WTC11 (cell line): ENCODE measurements around the gene SIM2. TPM values are rescaled to one million over a fixed set of nuclear protein-coding genes. Genes with fewer than 3 reads are reported as not detected.

Experiments
- ATAC-seq: fragments of 200-7000 bp; cut with Tn5 transposase; 2 replicates; pipeline ENCODE4 v1.10.0; 2021; ENCODE audit warnings: mild to moderate bottlenecking, moderate library complexity
- CTCF ChIA-PET: fragments of 300-600 bp; sonication (Branson Sonifier 250); formaldehyde crosslinking; loops from one replicate; lab custom pipeline; 2021; ENCODE audit warnings: antibody characterized with exemption; lab: Charles Lee
- POLR2A ChIA-PET: fragments of 350-600 bp; sonication (Branson Sonifier 250); formaldehyde crosslinking; loops from one replicate; lab custom pipeline; 2021; ENCODE audit warnings: antibody characterized with exemption; lab: Charles Lee
- DNase-seq: peaks from one replicate; pipeline ENCODE4 v3.0.0; 2021; ENCODE audit warnings: low spot score
- H3K27ac Mint-ChIP-seq: 2 replicates; pipeline ENCODE4 v1.8.0; 2021; ENCODE audit warnings: mixed read lengths
- H3K27me3 Mint-ChIP-seq: 2 replicates; pipeline ENCODE4 v1.8.0; 2021; ENCODE audit warnings: low read depth, mild to moderate bottlenecking, moderate library complexity, mixed read lengths
- H3K36me3 Mint-ChIP-seq: 2 replicates; pipeline ENCODE4 v1.8.0; 2021; ENCODE audit warnings: mixed read lengths
- H3K4me1 Mint-ChIP-seq: 2 replicates; pipeline ENCODE4 v1.8.0; 2022; ENCODE audit warnings: mixed read lengths
- H3K4me3 Mint-ChIP-seq: 2 replicates; pipeline ENCODE4 v1.8.0; 2021; ENCODE audit warnings: mild to moderate bottlenecking, moderate library complexity, mixed read lengths
- H3K9me3 Mint-ChIP-seq: 2 replicates; pipeline ENCODE4 v1.8.0; 2021; ENCODE audit warnings: mixed read lengths
- CBFB ChIP-seq: sonication (generic); formaldehyde crosslinking; IDR thresholded peaks from 2 replicates; pipeline ENCODE4 v1.8.1; 2022; ENCODE audit warnings: mild to moderate bottlenecking, low read depth, missing genetic modification reagents
- ELF4 ChIP-seq: sonication (generic); formaldehyde crosslinking; IDR thresholded peaks from 2 replicates; pipeline ENCODE4 v1.8.1; 2022; ENCODE audit warnings: low read depth, mild to moderate bottlenecking, moderate library complexity, missing genetic modification reagents
- ETV6 ChIP-seq: sonication (generic); formaldehyde crosslinking; IDR thresholded peaks from 2 replicates; pipeline ENCODE4 v1.8.1; 2022; ENCODE audit warnings: mild to moderate bottlenecking, missing genetic modification reagents
- GABPB1 ChIP-seq: sonication (generic); formaldehyde crosslinking; IDR thresholded peaks from 2 replicates; pipeline ENCODE4 v1.8.1; 2023; ENCODE audit warnings: mild to moderate bottlenecking, missing genetic modification reagents
- GRHL2 ChIP-seq: fragments of 250-450 bp; sonication (Bioruptor Pico); IDR thresholded peaks from 2 replicates; pipeline ENCODE4 v1.8.0; 2022; ENCODE audit warnings: mild to moderate bottlenecking, moderate library complexity; ENCODE audit not compliant: insufficient replicate concordance, severe bottlenecking
- HMGA2 ChIP-seq: fragments of 250-450 bp; sonication (Bioruptor Pico); IDR thresholded peaks from 2 replicates; pipeline ENCODE4 v1.4.0; 2021; ENCODE audit warnings: mild to moderate bottlenecking, moderate library complexity
- NFATC4 ChIP-seq: fragments of 250-450 bp; sonication (Bioruptor Pico); IDR thresholded peaks from 2 replicates; pipeline ENCODE4 v1.9.0; 2021; ENCODE audit warnings: mild to moderate bottlenecking
- OVOL2 ChIP-seq: fragments of 250-450 bp; sonication (Bioruptor Pico); IDR thresholded peaks from 2 replicates; pipeline ENCODE4 v1.9.0; 2021; ENCODE audit warnings: mild to moderate bottlenecking, borderline replicate concordance
- RORB ChIP-seq: fragments of 250-450 bp; sonication (Bioruptor Pico); IDR thresholded peaks from 2 replicates; pipeline ENCODE4 v1.9.0; 2021; ENCODE audit warnings: mild to moderate bottlenecking
- TP53 ChIP-seq: sonication (generic); formaldehyde crosslinking; IDR thresholded peaks from 2 replicates; pipeline ENCODE4 v1.8.1; 2023; ENCODE audit warnings: mild to moderate bottlenecking, missing genetic modification reagents
- ZNF219 ChIP-seq: sonication (generic); formaldehyde crosslinking; IDR thresholded peaks from 2 replicates; pipeline ENCODE4 v1.8.0; 2023; ENCODE audit warnings: missing genetic modification reagents, mild to moderate bottlenecking, borderline replicate concordance
- ZNF317 ChIP-seq: sonication (generic); formaldehyde crosslinking; IDR thresholded peaks from 2 replicates; pipeline ENCODE4 v1.8.1; 2023; ENCODE audit warnings: low read depth, mild to moderate bottlenecking, moderate library complexity, missing genetic modification reagents, borderline replicate concordance
- ZNF396 ChIP-seq: fragments of 250-450 bp; sonication (Bioruptor Pico); IDR thresholded peaks from 2 replicates; pipeline ENCODE4 v1.8.0; 2021; ENCODE audit warnings: mild to moderate bottlenecking, moderate library complexity, borderline replicate concordance
- total RNA-seq: library from RNA; stranded (reverse); gene quantifications from 3 replicates; pipeline ENCODE4 v1.2.3, GENCODE V29; 2021
- TF ChIP-seq, protein P1 (sequence below): sonication (generic); formaldehyde crosslinking; IDR thresholded peaks from 2 replicates; pipeline ENCODE4 v1.8.0; 2023; ENCODE audit warnings: missing genetic modification reagents
- TF ChIP-seq, protein P2 (sequence below): fragments of 250-450 bp; sonication (Bioruptor Pico); IDR thresholded peaks from 2 replicates; pipeline ENCODE4 v2.1.2; 2022; ENCODE audit warnings: mild to moderate bottlenecking, moderate library complexity
- TF ChIP-seq, protein P3 (sequence below): sonication (generic); formaldehyde crosslinking; IDR thresholded peaks from 2 replicates; pipeline ENCODE4 v1.8.0; 2023; ENCODE audit warnings: mild to moderate bottlenecking, missing genetic modification reagents
- TF ChIP-seq, protein P4 (sequence below): fragments of 250-450 bp; sonication (Bioruptor Pico); IDR thresholded peaks from 2 replicates; pipeline ENCODE4 v1.9.0; 2021; ENCODE audit warnings: mild to moderate bottlenecking
- TF ChIP-seq, protein P5 (sequence below): sonication (generic); formaldehyde crosslinking; IDR thresholded peaks from 2 replicates; pipeline ENCODE4 v1.8.1; 2023; ENCODE audit warnings: mild to moderate bottlenecking, missing genetic modification reagents, moderate library complexity
- TF ChIP-seq, protein P6 (sequence below): fragments of 250-450 bp; sonication (Bioruptor Pico); conservative IDR thresholded peaks from 2 replicates; pipeline ENCODE4 v1.9.0; 2021; ENCODE audit warnings: mild to moderate bottlenecking
- TF ChIP-seq, protein P7 (sequence below): sonication (generic); formaldehyde crosslinking; IDR thresholded peaks from 2 replicates; pipeline ENCODE4 v1.8.1; 2022; ENCODE audit warnings: missing genetic modification reagents, borderline replicate concordance

The SIM2 gene
- total RNA-seq, 1 experiment from 2014 or later, result 0.17 TPM

DNA sequence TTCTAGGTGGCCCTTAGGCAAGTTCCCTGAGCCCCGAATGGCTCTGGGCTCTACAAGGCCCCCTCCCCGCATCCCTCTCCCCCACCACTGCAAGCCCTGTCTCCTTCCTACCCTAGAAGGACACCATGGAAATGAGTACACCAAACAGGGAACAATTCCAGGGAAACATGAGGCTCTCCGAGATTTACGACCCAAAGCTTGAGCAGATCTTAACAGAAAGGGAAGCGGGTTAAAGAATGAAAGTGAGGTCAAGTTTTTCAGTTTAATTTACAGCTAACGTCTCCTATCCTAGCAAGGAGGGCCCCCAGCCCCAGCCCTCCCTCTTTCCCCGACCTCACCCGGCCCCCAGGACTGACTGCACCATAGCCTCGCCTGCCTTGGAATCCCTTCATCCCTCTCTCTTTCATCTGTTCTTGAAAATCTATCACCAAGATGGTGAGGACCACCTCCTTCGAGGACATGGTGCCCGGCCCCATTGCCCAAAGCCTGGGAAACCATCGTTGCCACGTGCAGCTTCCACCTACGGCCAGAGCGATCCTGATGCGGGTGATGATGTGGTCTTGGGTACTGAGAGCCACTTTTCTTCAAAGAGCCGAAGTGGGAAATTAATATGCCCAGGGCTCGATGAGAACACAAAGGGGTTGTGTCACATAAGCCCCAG, 30.5 kb downstream of the SIM2 start:
- ChIA-PET CTCF (no interaction called here), POLR2A (no interaction called here)
- Mint-ChIP-seq H3K36me3 (no peaks in the 10 kb centered on the region), H3K9me3 (no peaks in the 10 kb centered on the region), H3K4me1 (no peaks in the 10 kb centered on the region), H3K27ac (no peak overlapping the region), H3K27me3 (no peaks in the 10 kb centered on the region; the same call in none of the 2 replicates), H3K4me3 (no peak overlapping the region)
- TF ChIP-seq, protein P1, sequence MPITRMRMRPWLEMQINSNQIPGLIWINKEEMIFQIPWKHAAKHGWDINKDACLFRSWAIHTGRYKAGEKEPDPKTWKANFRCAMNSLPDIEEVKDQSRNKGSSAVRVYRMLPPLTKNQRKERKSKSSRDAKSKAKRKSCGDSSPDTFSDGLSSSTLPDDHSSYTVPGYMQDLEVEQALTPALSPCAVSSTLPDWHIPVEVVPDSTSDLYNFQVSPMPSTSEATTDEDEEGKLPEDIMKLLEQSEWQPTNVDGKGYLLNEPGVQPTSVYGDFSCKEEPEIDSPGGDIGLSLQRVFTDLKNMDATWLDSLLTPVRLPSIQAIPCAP (CRISPR knock-in tag), result no peak
- TF ChIP-seq ETV6 (CRISPR knock-in tag) (no peak), GRHL2 (CRISPR knock-in tag) (no peak), ZNF396 (CRISPR knock-in tag) (no peak)
- TF ChIP-seq, protein P2, sequence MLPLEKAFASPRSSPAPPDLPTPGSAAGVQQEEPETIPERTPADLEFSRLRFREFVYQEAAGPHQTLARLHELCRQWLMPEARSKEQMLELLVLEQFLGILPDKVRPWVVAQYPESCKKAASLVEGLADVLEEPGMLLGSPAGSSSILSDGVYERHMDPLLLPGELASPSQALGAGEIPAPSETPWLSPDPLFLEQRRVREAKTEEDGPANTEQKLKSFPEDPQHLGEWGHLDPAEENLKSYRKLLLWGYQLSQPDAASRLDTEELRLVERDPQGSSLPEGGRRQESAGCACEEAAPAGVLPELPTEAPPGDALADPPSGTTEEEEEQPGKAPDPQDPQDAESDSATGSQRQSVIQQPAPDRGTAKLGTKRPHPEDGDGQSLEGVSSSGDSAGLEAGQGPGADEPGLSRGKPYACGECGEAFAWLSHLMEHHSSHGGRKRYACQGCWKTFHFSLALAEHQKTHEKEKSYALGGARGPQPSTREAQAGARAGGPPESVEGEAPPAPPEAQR (CRISPR knock-in tag), result no peak
- no peak for DNase-seq
- no peak for ATAC-seq

DNA sequence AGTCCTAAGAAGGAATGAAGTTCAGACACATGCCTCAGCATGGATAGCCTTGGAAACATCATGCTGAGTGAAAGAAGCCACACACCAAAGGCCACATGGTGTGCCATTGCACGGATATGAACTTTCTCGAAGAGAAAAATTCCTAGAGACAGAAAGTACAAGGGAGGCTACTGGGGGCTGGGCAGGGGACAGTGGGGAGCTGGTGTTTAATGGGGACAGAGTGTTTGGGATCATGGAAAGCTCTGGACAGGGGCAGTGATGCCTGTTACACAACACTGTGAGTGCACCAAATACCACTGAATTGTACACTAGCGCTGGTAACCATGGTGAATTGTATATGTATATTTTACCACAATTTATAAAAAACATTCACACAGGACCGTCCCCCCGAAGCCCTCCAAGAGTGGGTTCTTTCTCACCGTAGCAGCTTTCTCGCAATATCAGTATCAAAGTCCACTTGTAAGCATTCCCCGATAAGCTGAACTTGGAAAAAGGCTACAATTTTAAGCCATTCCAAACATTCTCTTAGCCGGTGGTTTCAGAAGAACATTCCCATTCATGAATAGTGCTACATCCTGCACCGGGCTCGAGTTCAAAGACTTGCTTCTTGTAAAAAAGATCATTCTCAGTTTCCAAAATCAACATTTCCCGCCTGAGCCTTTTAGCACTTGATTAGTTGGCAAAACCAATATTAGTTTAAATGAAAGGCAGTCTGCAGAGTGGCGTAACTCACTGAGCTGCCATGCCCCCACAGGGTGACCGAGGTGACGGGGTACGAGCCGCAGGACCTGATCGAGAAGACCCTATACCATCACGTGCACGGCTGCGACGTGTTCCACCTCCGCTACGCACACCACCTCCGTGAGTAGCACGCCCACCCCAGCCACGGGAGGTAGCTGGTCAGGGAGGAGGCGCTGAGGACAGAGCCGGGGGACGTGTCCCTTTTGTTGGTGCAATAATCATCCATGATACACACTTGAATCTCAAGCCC, 31.7 kb downstream of the SIM2 start:
- ChIA-PET CTCF (interaction anchor here (1.2 kb wide), 1 partner anchor 187 kb away, joined by 4 read pairs; no protein-coding TSS in a partner anchor), POLR2A (no interaction called here)
- DNase-seq (no peak), ATAC-seq (no peak)
- 0 out of 2 replicates have a peak, but pooled peaks cover 3% of the 10 kb centered on the region for H3K4me1 Mint-ChIP-seq
- H3K4me3 Mint-ChIP-seq, result no peak overlapping the region
- no peak overlapping the region for H3K27ac Mint-ChIP-seq
- H3K9me3 Mint-ChIP-seq, result no peaks in the 10 kb centered on the region
- H3K36me3 Mint-ChIP-seq, result no peaks in the 10 kb centered on the region
- H3K27me3 Mint-ChIP-seq, result no peaks in the 10 kb centered on the region; the same call in none of the 2 replicates
- TF ChIP-seq NFATC4 (CRISPR knock-in tag) (no peak), ZNF219 (no peak), TP53 (no peak), GABPB1 (peak; percentile 56; the same call in 1 of the 2 replicates)
- TF ChIP-seq, protein P3, sequence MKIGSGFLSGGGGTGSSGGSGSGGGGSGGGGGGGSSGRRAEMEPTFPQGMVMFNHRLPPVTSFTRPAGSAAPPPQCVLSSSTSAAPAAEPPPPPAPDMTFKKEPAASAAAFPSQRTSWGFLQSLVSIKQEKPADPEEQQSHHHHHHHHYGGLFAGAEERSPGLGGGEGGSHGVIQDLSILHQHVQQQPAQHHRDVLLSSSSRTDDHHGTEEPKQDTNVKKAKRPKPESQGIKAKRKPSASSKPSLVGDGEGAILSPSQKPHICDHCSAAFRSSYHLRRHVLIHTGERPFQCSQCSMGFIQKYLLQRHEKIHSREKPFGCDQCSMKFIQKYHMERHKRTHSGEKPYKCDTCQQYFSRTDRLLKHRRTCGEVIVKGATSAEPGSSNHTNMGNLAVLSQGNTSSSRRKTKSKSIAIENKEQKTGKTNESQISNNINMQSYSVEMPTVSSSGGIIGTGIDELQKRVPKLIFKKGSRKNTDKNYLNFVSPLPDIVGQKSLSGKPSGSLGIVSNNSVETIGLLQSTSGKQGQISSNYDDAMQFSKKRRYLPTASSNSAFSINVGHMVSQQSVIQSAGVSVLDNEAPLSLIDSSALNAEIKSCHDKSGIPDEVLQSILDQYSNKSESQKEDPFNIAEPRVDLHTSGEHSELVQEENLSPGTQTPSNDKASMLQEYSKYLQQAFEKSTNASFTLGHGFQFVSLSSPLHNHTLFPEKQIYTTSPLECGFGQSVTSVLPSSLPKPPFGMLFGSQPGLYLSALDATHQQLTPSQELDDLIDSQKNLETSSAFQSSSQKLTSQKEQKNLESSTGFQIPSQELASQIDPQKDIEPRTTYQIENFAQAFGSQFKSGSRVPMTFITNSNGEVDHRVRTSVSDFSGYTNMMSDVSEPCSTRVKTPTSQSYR, result no peak
- TF ChIP-seq, protein P4, sequence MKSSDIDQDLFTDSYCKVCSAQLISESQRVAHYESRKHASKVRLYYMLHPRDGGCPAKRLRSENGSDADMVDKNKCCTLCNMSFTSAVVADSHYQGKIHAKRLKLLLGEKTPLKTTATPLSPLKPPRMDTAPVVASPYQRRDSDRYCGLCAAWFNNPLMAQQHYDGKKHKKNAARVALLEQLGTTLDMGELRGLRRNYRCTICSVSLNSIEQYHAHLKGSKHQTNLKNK (CRISPR knock-in tag), result no peak
- TF ChIP-seq, all 79 proteins: peak for 1

DNA sequence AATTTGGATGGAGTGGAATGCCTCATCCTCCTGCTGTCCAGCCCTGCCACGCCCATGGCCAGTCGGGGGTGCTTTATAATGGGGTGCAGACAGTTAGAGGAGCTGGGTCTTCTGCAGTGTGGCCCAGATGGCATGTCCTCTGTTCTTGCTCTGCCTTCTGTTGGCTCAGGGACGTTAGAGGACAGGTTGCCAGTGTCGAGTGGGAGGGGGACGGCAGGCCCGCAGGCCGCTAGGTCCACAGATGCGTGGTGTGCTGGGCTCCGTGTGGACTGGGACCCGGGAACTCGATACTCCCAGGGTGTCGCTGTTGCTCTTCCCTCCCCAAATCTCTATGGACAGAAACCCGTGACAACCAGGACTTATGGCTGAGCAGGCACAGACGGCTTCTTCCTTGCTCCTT, 33.3 kb downstream of the SIM2 start:
- 0 out of 2 replicates have a peak, but pooled peaks cover 3% of the 10 kb centered on the region for H3K4me1 Mint-ChIP-seq
- DNase-seq, result no peak
- no peak overlapping the region for H3K27ac Mint-ChIP-seq
- H3K27me3 Mint-ChIP-seq, result no peaks in the 10 kb centered on the region; the same call in none of the 2 replicates
- no peak overlapping the region for H3K4me3 Mint-ChIP-seq
- ChIA-PET POLR2A (no interaction called here), CTCF (interaction anchor here (1.5 kb wide), 1 partner anchor 196 kb away, joined by 3 read pairs; no protein-coding TSS in a partner anchor)
- ATAC-seq, result no peak
- H3K9me3 Mint-ChIP-seq, result no peaks in the 10 kb centered on the region
- H3K36me3 Mint-ChIP-seq, result no peaks in the 10 kb centered on the region
- TF ChIP-seq RORB (CRISPR knock-in tag) (no peak), HMGA2 (CRISPR knock-in tag) (no peak), OVOL2 (no peak), CBFB (no peak), ELF4 (CRISPR knock-in tag) (no peak), ZNF317 (no peak)
- TF ChIP-seq, protein P5, sequence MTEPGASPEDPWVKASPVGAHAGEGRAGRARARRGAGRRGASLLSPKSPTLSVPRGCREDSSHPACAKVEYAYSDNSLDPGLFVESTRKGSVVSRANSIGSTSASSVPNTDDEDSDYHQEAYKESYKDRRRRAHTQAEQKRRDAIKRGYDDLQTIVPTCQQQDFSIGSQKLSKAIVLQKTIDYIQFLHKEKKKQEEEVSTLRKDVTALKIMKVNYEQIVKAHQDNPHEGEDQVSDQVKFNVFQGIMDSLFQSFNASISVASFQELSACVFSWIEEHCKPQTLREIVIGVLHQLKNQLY, result no peak
- TF ChIP-seq, protein P6, sequence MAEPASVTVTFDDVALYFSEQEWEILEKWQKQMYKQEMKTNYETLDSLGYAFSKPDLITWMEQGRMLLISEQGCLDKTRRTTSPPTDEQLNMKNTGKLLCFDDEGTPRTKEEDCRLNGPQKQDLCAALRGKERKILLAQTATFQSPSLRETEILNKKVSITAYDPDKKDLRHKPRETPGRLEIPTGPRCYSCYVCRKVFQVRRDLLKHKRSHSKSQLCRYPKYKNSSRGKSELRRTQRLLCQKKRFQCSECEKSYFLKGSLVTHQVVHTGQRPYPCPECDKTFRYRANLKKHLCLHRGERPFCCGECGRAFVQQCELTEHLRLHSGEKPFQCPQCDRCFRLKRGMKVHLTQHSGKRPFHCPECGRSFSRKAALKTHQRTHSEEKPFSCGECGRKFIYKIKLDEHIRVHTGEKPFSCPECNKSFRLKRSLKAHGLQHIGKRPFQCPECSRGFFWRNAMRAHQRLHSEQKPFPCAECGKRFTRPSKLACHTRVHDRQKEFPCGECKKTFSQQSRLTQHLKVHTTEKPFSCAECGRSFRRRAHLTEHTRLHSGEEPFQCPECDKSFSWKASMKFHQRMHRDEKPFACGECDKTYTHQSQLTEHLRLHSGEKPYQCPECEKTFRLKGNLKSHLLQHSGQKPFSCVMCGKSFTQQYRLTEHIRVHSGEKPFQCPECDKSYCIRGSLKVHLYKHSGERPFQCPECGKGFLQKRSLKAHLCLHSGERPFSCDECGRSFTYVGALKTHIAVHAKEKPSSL (CRISPR knock-in tag), result no peak
- TF ChIP-seq, protein P7, sequence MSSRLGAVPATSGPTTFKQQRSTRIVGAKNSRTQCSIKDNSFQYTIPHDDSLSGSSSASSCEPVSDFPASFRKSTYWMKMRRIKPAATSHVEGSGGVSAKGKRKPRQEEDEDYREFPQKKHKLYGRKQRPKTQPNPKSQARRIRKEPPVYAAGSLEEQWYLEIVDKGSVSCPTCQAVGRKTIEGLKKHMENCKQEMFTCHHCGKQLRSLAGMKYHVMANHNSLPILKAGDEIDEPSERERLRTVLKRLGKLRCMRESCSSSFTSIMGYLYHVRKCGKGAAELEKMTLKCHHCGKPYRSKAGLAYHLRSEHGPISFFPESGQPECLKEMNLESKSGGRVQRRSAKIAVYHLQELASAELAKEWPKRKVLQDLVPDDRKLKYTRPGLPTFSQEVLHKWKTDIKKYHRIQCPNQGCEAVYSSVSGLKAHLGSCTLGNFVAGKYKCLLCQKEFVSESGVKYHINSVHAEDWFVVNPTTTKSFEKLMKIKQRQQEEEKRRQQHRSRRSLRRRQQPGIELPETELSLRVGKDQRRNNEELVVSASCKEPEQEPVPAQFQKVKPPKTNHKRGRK (CRISPR knock-in tag), result no peak
